H1 (cell line): ENCODE measurements around the gene TASP1. TPM values are rescaled to one million over a fixed set of nuclear protein-coding genes. Genes with fewer than 3 reads are reported as not detected.

Experiments
- CTCF ChIA-PET: fragments of 300-600 bp; sonication (Branson Sonifier 250); formaldehyde crosslinking; loops from one replicate; lab custom pipeline; 2021; ENCODE audit not compliant: partially characterized antibody; lab: Charles Lee
- POLR2A ChIA-PET: fragments of 300-600 bp; sonication (Branson Sonifier 250); formaldehyde crosslinking; loops from one replicate; lab custom pipeline; 2021; ENCODE audit warnings: inconsistent platforms; ENCODE audit not compliant: partially characterized antibody; lab: Charles Lee
- DNase-seq, 2 experiments: peaks; one replicate each; pipeline versions ENCODE4 v3.0.0 to v3.0.0-alpha.2; 2010 to 2022; ENCODE audit warnings: low spot score in 2 of 2, low read depth in 1 of 2, mixed read lengths in 1 of 2
- FAIRE-seq: peaks from 2 replicates; lab custom pipeline; 2011; peaks lifted over from hg19 to GRCh38; lab: Jason Lieb, UNC
- H2AFZ ChIP-seq: 2 replicates; pipeline ENCODE4 v1.8.1; 2012; ENCODE audit warnings: low read length, inconsistent platforms
- H2AK5ac ChIP-seq: 2 replicates; pipeline ENCODE4 v1.6.1; 2013; ENCODE audit warnings: low read depth, low read length
- H2BK120ac ChIP-seq: replicated peaks from 2 replicates; pipeline ENCODE3; 2013; ENCODE audit warnings: low read depth, low read length, inconsistent platforms
- H2BK12ac ChIP-seq: 2 replicates; pipeline ENCODE4 v1.6.1; 2013; ENCODE audit warnings: low read depth, low read length
- H2BK15ac ChIP-seq: 2 replicates; pipeline ENCODE4 v1.6.1; 2013; ENCODE audit warnings: low read length
- H2BK20ac ChIP-seq: 2 replicates; pipeline ENCODE4 v1.6.1; 2013; ENCODE audit warnings: low read length
- H2BK5ac ChIP-seq: 2 replicates; pipeline ENCODE4 v1.6.1; 2013; ENCODE audit warnings: low read depth, low read length
- H3K14ac ChIP-seq: 2 replicates; pipeline ENCODE4 v1.6.1; 2013; ENCODE audit warnings: inconsistent platforms; ENCODE audit not compliant: insufficient read length
- H3K18ac ChIP-seq: 2 replicates; pipeline ENCODE4 v1.6.1; 2013; ENCODE audit warnings: low read length; ENCODE audit errors: extremely low read depth
- H3K23ac ChIP-seq: 2 replicates; pipeline ENCODE4 v1.6.1; 2013; ENCODE audit warnings: inconsistent platforms; ENCODE audit not compliant: insufficient read length
- H3K23me2 ChIP-seq: 2 replicates; pipeline ENCODE4 v1.6.1; 2013; ENCODE audit warnings: low read depth, low read length
- H3K27ac ChIP-seq: 2 replicates; pipeline ENCODE4 v1.6.1; 2011; ENCODE audit warnings: low read depth, low read length, inconsistent platforms
- H3K27me3 ChIP-seq, 4 experiments: replicated peaks in 1 of 4; 1 replicate in 1 of 4; 2 replicates in 3 of 4; pipeline versions ENCODE4 v1.6.1 to v1.8.1; 2011 to 2013; ENCODE audit warnings: low read length in 3 of 4, mild to moderate bottlenecking in 3 of 4, inconsistent platforms in 2 of 4, mixed read lengths in 2 of 4, moderate library complexity in 1 of 4; ENCODE audit not compliant: control insufficient read depth in 3 of 4, insufficient read depth in 3 of 4; ENCODE audit errors: extremely low read depth in 1 of 4
- H3K36me3 ChIP-seq, 4 experiments: 2 replicates each; pipeline versions ENCODE4 v1.6.1 to v1.8.1; 2011 to 2013; ENCODE audit warnings: mild to moderate bottlenecking in 4 of 4, low read length in 3 of 4, moderate library complexity in 2 of 4, control low read depth in 1 of 4, inconsistent platforms in 1 of 4; ENCODE audit not compliant: insufficient read depth in 4 of 4, control insufficient read depth in 2 of 4
- H3K4ac ChIP-seq: replicated peaks from 2 replicates; pipeline ENCODE3; 2013; ENCODE audit warnings: low read length, low read depth, mixed read lengths, inconsistent platforms; ENCODE audit not compliant: insufficient read length
- H3K4me1 ChIP-seq, 4 experiments: replicated peaks in 1 of 4; 1 replicate in 1 of 4; 2 replicates in 3 of 4; pipeline versions ENCODE4 v1.6.1 to v1.8.1; 2011 to 2013; ENCODE audit warnings: low read length in 3 of 4, inconsistent platforms in 2 of 4, mixed read lengths in 1 of 4; ENCODE audit not compliant: insufficient read depth in 4 of 4, control insufficient read depth in 3 of 4
- H3K4me2 ChIP-seq, 2 experiments: 2 replicates each; pipeline versions ENCODE4 v1.6.1 to v1.8.1; 2011 to 2013; ENCODE audit warnings: low read depth in 2 of 2, low read length in 2 of 2, control low read depth in 1 of 2, inconsistent platforms in 1 of 2, mild to moderate bottlenecking in 1 of 2; ENCODE audit not compliant: insufficient read depth in 1 of 2
- H3K4me3 ChIP-seq, 4 experiments: fragments of 200-600, 300-600 bp in 1 of 4; sonication (generic), shearing (Covaris generic), sonication (Bioruptor Twin) in 1 of 4; 2 replicates each; pipeline versions ENCODE4 v1.5.1 to v1.8.1; 2011 to 2016; ENCODE audit warnings: low read length in 4 of 4, low read depth in 3 of 4, control low read depth in 2 of 4, inconsistent platforms in 2 of 4, mild to moderate bottlenecking in 2 of 4, mixed read lengths in 1 of 4, moderate library complexity in 1 of 4; ENCODE audit not compliant: insufficient read depth in 2 of 4; ENCODE audit errors: extremely low read depth in 1 of 4
- H3K56ac ChIP-seq: replicated peaks from 2 replicates; pipeline ENCODE3; 2013; ENCODE audit warnings: low read depth, mild to moderate bottlenecking, mixed read lengths, low read length, inconsistent platforms; ENCODE audit not compliant: insufficient read length
- H3K79me1 ChIP-seq: 2 replicates; pipeline ENCODE4 v1.6.1; 2013; ENCODE audit warnings: low read depth, low read length, control low read depth
- H3K79me2 ChIP-seq, 2 experiments: 2 replicates each; pipeline versions ENCODE4 v1.6.1 to v1.8.1; 2012 to 2013; ENCODE audit warnings: low read length in 2 of 2, mild to moderate bottlenecking in 2 of 2, inconsistent platforms in 1 of 2; ENCODE audit not compliant: insufficient read depth in 2 of 2, control insufficient read depth in 1 of 2
- H3K9ac ChIP-seq, 4 experiments: replicated peaks in 1 of 4; 1 replicate in 1 of 4; 2 replicates in 3 of 4; pipeline versions ENCODE4 v1.6.1 to v1.8.1; 2011 to 2013; ENCODE audit warnings: low read depth in 3 of 4, low read length in 3 of 4, control low read depth in 2 of 4, mild to moderate bottlenecking in 2 of 4, moderate library complexity in 2 of 4, inconsistent platforms in 1 of 4; ENCODE audit errors: extremely low read depth in 1 of 4
- H3K9me3 ChIP-seq, 2 experiments: 2 replicates each; pipeline versions ENCODE4 v1.6.1 to v1.8.1; 2012 to 2013; ENCODE audit warnings: mild to moderate bottlenecking in 2 of 2, moderate library complexity in 2 of 2, control low read depth in 1 of 2, inconsistent platforms in 1 of 2, low read depth in 1 of 2, low read length in 1 of 2, mixed read lengths in 1 of 2; ENCODE audit not compliant: insufficient read depth in 2 of 2
- H4K20me1 ChIP-seq, 2 experiments: replicated peaks in 1 of 2; 2 replicates each; pipeline versions ENCODE3 to v1.8.1; 2011 to 2013; ENCODE audit warnings: inconsistent platforms in 2 of 2, low read length in 2 of 2, mild to moderate bottlenecking in 1 of 2; ENCODE audit not compliant: insufficient read depth in 2 of 2, control insufficient read depth in 1 of 2
- H4K5ac ChIP-seq: 2 replicates; pipeline ENCODE4 v1.6.1; 2013; ENCODE audit warnings: low read length, low read depth, mixed read lengths, inconsistent platforms; ENCODE audit not compliant: insufficient read length
- H4K8ac ChIP-seq: 2 replicates; pipeline ENCODE4 v1.8.0; 2013; ENCODE audit warnings: mild to moderate bottlenecking, moderate library complexity, low read length, inconsistent platforms; ENCODE audit not compliant: insufficient read depth; ENCODE audit errors: extremely low read depth
- H4K91ac ChIP-seq: replicated peaks from 2 replicates; pipeline ENCODE3; 2013; ENCODE audit warnings: low read length, mixed read lengths, inconsistent platforms; ENCODE audit not compliant: insufficient read length
- BCL11A ChIP-seq, 2 experiments: IDR thresholded peaks; one replicate each; pipeline ENCODE4 v1.6.1; 2011; ENCODE audit warnings: low read depth in 2 of 2, low read length in 2 of 2, mild to moderate bottlenecking in 2 of 2
- POLR2A ChIP-seq, 2 experiments: IDR thresholded peaks; 1 replicate in 1 of 2; 2 replicates in 1 of 2; pipeline ENCODE4 v1.6.1; 2011; ENCODE audit warnings: low read depth in 2 of 2, low read length in 2 of 2, mild to moderate bottlenecking in 2 of 2; ENCODE audit errors: control extremely low read depth in 1 of 2
- TAF7 ChIP-seq: optimal IDR thresholded peaks from 2 replicates; pipeline ENCODE3; 2011; ENCODE audit warnings: low read depth, mild to moderate bottlenecking, inconsistent platforms, low read length, moderate library complexity, borderline replicate concordance
- TBP ChIP-seq: IDR thresholded peaks from 2 replicates; pipeline ENCODE4 v1.6.1; 2011; ENCODE audit warnings: low read depth, low read length, improper control_type of control experiment
- TEAD4 ChIP-seq: IDR thresholded peaks from 2 replicates; pipeline ENCODE4 v1.6.1; 2012; ENCODE audit warnings: low read depth, low read length, inconsistent platforms, mixed read lengths
- WGBS, 2 experiments: shearing (Covaris generic) in 1 of 2; methylation state at CpG; one replicate each; pipeline versions ENCODE4 v1.1.6 to v1.1.7; 2013 to 2015; ENCODE audit warnings: low lambda C conversion rate in 2 of 2, mixed read lengths in 2 of 2, inconsistent platforms in 1 of 2, low coverage in 1 of 2, missing lambda C conversion rate in 1 of 2; ENCODE audit not compliant: insufficient replicate concordance in 2 of 2, insufficient coverage in 1 of 2, insufficient read length in 1 of 2; ENCODE audit errors: extremely low coverage in 1 of 2, missing lambda C conversion rate in 1 of 2; 5-methylcytosine and 5-hydroxymethylcytosine counted together
- polyA plus RNA-seq, 7 experiments: library from polyadenylated mRNA; depleted of rRNA in 3 of 7; stranded (reverse) in 5 of 7; unstranded in 2 of 7; fragments of >200 nt in 5 of 7; fragments of 200-250 nt in 2 of 7; gene quantifications; 1 replicate in 5 of 7; 2 replicates in 1 of 7; 4 replicates in 1 of 7; pipeline versions ENCODE4 v1.2.1 to v1.2.3, GENCODE V29; 2011 to 2013; ENCODE audit warnings: missing spikeins in 2 of 7, mixed read lengths in 2 of 7
- total RNA-seq: library from RNA; stranded (reverse); fragmentation: NEBNext Ultra II Directional; extraction: Animal tissue kit (Norgen Biotek cat#: 25700); gene quantifications from 2 replicates; pipeline ENCODE4 v1.2.1, GENCODE V29; 2021

The TASP1 gene
- total and polyA plus RNA-seq, 2 of the 8 experiments (the other 6 are each of a cell fraction or from before 2014, with no cell fraction given): 4.5 to 10.9 TPM

- no peak overlapping the region for H2BK120ac ChIP-seq
- no peak overlapping the region for H3K23ac ChIP-seq
- H2BK12ac ChIP-seq: no peak overlapping the region
- H3K27me3 ChIP-seq: no peaks in the 10 kb centered on the region
- H4K20me1 ChIP-seq: no peaks in the 10 kb centered on the region
- H3K9ac ChIP-seq: no peak overlapping the region
- no peak overlapping the region for H2BK15ac ChIP-seq
- POLR2A ChIA-PET: no interaction called here
- H3K4me1 ChIP-seq: no peaks in the 10 kb centered on the region
- no peak overlapping the region for H4K5ac ChIP-seq
- H3K14ac ChIP-seq: no peak overlapping the region
- H3K9me3 ChIP-seq: no peaks in the 10 kb centered on the region
- no peak overlapping the region for H3K56ac ChIP-seq
- CTCF ChIA-PET: interaction anchor here (1.8 kb wide), 1 partner anchor 239 kb away, joined by 9 read pairs; no protein-coding TSS in a partner anchor
- FAIRE-seq (no peak), DNase-seq (no peak)
- TF ChIP-seq POLR2A (IDR thresholded peaks at IDR 0.05; ENCODE audit: control extremely low read depth in 1 of 2, low read depth in 2 of 2, low read length in 2 of 2) (no peak), BCL11A (IDR thresholded peaks at IDR 0.05; ENCODE audit: low read depth in 2 of 2, low read length in 2 of 2) (no peak), TAF7 (no peak), TEAD4 (no peak), TBP (no peak)
- H2BK5ac ChIP-seq: no peak overlapping the region
- H3K27ac ChIP-seq: no peak overlapping the region
- no peak overlapping the region for H4K91ac ChIP-seq
- H3K36me3 ChIP-seq: no peaks in the 10 kb centered on the region; a peak in 1 of 8 replicates
- H3K79me2 ChIP-seq: no peaks in the 10 kb centered on the region
- H3K4me2 ChIP-seq: no peak overlapping the region
- no peak overlapping the region for H3K4ac ChIP-seq
- no peaks in the 10 kb centered on the region; the same call in 1 of the 2 replicates for H3K23me2 ChIP-seq
- no peak overlapping the region for H2AK5ac ChIP-seq
- H2BK20ac ChIP-seq: no peak overlapping the region
- H3K79me1 ChIP-seq: no peaks in the 10 kb centered on the region
- no peak overlapping the region for H3K4me3 ChIP-seq
- 90% methylated on average over 1 of the region's 1 CpG; no CpG with 5 or more reads in 1 of the 2 experiments for WGBS, 2 experiments
- no peak overlapping the region for H3K18ac ChIP-seq
- H2AFZ ChIP-seq: no peak overlapping the region
- no peak overlapping the region for H4K8ac ChIP-seq
Observed at GRCh38 chr20:13563854-13564253, 74.9 kb downstream of the TASP1 start.
